Stomach smooth muscle (tissue), 2 donors: ENCODE results near the gene KCNC3.

ENCODE experiments used
- H3K27ac ChIP-seq: one replicate; pipeline ENCODE4 v1.7.0; 2013; ENCODE audit warnings: mild to moderate bottlenecking, low read length, inconsistent platforms
- H3K27me3 ChIP-seq, 2 donors: one replicate each; pipeline ENCODE4 v1.7.0; 2013; ENCODE audit warnings: low read length in 2 of 2; ENCODE audit not compliant: insufficient read depth in 2 of 2, control insufficient read depth in 1 of 2
- H3K36me3 ChIP-seq, 2 donors: one replicate each; pipeline ENCODE4 v1.7.0; 2013; ENCODE audit warnings: low read length in 2 of 2; ENCODE audit not compliant: control insufficient read depth in 2 of 2, insufficient read depth in 2 of 2
- H3K4me1 ChIP-seq: one replicate; pipeline ENCODE4 v1.7.0; 2013; ENCODE audit warnings: low read length; ENCODE audit not compliant: control insufficient read depth, insufficient read depth
- H3K4me3 ChIP-seq, 2 donors: one replicate each; pipeline ENCODE4 v1.7.0; 2013; ENCODE audit warnings: low read length in 2 of 2
- H3K9ac ChIP-seq, 2 donors: one replicate each; pipeline ENCODE4 v1.7.0; 2013; ENCODE audit warnings: low read length in 2 of 2, mild to moderate bottlenecking in 1 of 2
- H3K9me3 ChIP-seq, 2 donors: one replicate each; pipeline ENCODE4 v1.7.0; 2013; ENCODE audit warnings: low read length in 2 of 2; ENCODE audit not compliant: control insufficient read depth in 2 of 2
- donor health status: healthy.
- donor health status: Pancreatic carcinoma.

Gene KCNC3

GRCh38 chr19:50308991-50309390 is 20.2 kb downstream of the KCNC3 start:
- Histone ChIP-seq H3K36me3 (no peaks in the 10 kb centered on the region), H3K9me3 (peaks cover 7 to 11% of the 10 kb centered on the region in 2 donors), H3K4me3 (no peak overlapping the region), H3K27me3 (peaks cover 27 to 30% of the 10 kb centered on the region in 2 donors), H3K9ac (no peak overlapping the region), H3K27ac (no peak overlapping the region), H3K4me1 (no peaks in the 10 kb centered on the region)

- Histone ChIP-seq H3K9me3 (peaks cover 11 to 14% of the 10 kb centered on the region in 2 donors), H3K4me1 (no peaks in the 10 kb centered on the region), H3K27ac (no peak overlapping the region), H3K27me3 (peaks cover 2 to 4% of the 10 kb centered on the region in 2 donors), H3K4me3 (no peak overlapping the region), H3K9ac (no peak overlapping the region), H3K36me3 (no peaks in the 10 kb centered on the region)
Observed at GRCh38 chr19:50303558-50303957, 25.6 kb downstream of the KCNC3 start.

- peaks cover 0 to 2% of the 10 kb centered on the region in 2 donors for H3K27me3 ChIP-seq
- H3K9me3 ChIP-seq: peaks cover under 1 to 8% of the 10 kb centered on the region in 2 donors
- no peaks in the 10 kb centered on the region for H3K4me1 ChIP-seq
- H3K27ac ChIP-seq: no peak overlapping the region
- H3K9ac ChIP-seq: no peak overlapping the region
- no peak overlapping the region for H3K4me3 ChIP-seq
- H3K36me3 ChIP-seq: no peaks in the 10 kb centered on the region
Observed at GRCh38 chr19:50301607-50301971, 27.6 kb downstream of the KCNC3 start.

DNA sequence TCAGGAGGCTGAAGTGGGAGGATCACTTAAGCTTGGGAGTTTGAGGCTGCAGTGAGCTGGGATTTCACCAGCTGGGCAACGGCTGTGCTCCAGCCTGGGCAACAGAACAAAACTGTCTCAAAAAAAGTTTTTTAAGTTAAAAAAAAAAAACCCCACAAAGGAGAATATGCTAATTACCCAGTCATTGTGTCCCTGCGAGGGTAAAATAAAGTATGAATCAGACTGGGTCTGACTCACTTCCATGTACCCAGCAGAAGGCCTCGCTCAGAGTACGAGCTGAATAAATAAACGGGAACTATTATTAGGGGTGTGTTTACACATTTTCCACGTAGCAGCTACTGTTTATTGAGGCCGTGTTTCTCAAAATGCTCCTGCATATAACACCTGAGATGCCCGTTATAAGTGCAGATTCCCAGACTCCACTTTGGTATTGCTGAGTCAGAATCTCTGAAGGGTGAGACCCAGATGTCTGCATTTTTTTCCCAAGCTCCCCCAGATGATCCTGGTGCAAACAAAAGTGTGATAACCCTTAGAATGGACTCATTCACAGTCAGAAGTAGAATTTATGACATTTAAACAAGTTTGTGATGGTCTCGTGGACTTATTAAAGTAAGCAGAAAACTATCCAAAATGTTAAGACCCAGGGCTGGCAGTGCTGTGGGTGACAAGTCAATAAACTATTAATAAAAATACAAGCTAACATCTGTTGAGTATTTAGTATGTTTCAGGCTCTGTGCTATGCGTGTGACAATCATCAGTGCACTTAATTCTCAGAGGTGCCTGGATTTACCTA is 28.2 kb downstream of the KCNC3 start:
- H3K4me3 ChIP-seq: no peak overlapping the region
- H3K36me3 ChIP-seq: no peaks in the 10 kb centered on the region
- no peak overlapping the region for H3K27ac ChIP-seq
- H3K9ac ChIP-seq: no peak overlapping the region
- H3K4me1 ChIP-seq: no peaks in the 10 kb centered on the region
- peaks cover 0 to 2% of the 10 kb centered on the region in 2 donors for H3K27me3 ChIP-seq
- peaks cover 0 to 8% of the 10 kb centered on the region in 2 donors for H3K9me3 ChIP-seq

DNA sequence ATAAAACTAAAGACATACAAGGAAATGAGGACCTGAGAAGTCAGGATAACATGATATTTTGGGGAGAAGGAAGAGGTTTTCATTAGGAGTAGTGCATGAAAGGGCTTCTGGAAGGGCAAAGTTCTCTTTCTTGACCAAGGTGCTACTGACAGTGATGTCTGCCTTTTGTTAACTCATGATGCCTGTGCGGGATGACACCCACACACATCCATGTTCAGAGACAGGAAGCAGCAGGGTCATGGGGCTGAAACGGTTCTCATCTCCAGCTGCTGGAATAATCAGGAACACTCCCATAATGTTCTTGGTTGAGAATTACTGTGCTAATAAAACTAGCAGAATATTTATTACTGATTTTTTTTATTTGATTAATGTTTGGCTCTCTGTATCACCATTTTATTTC is 29.1 kb downstream of the KCNC3 start:
- H3K27ac ChIP-seq: no peak overlapping the region
- H3K27me3 ChIP-seq: peaks cover 0 to 2% of the 10 kb centered on the region in 2 donors
- H3K4me1 ChIP-seq: no peaks in the 10 kb centered on the region
- no peaks in the 10 kb centered on the region for H3K36me3 ChIP-seq
- no peak overlapping the region for H3K4me3 ChIP-seq
- no peak overlapping the region for H3K9ac ChIP-seq
- peaks cover 0 to 8% of the 10 kb centered on the region in 2 donors for H3K9me3 ChIP-seq

GRCh38 chr19:50293263-50294004 is 35.7 kb downstream of the KCNC3 start:
- Histone ChIP-seq H3K27ac (no peak overlapping the region), H3K9ac (no peak overlapping the region), H3K36me3 (no peaks in the 10 kb centered on the region), H3K4me3 (no peak overlapping the region), H3K4me1 (no peaks in the 10 kb centered on the region), H3K27me3 (peaks cover 3 to 5% of the 10 kb centered on the region in 2 donors), H3K9me3 (peaks cover 2% of the 10 kb centered on the region in 2 donors)

DNA sequence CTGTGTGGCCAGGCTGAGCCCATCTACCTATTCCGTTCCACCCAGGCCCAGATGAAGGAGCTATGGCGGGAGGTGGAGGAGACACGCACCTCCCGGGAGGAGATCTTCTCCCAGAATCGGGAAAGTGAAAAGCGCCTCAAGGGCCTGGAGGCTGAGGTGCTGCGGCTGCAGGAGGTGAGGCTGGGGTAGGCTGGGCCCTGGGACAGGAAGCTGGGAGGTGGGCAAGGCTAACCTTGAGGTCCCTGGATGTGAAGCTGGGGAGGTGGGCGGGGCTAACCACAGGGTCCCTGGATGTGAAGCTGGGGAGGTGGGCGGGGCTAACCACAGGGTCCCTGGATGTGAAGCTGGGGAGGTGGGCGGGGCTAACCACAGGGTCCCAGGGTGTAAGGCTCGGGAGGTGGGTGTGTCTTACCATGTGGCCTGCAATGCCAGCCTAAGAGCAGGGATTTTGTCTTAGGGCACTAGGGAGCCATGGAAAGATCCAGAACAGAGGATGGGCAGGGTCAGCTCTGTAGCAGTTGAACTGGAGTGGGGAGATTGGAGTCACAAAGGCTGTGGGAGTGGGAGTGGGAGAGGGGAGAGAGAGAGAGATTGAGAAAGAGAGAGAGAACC is 36.9 kb downstream of the KCNC3 start:
- Histone ChIP-seq H3K27me3 (peaks cover 3 to 7% of the 10 kb centered on the region in 2 donors), H3K9me3 (peaks cover 5 to 13% of the 10 kb centered on the region in 2 donors), H3K4me1 (no peaks in the 10 kb centered on the region), H3K27ac (no peak overlapping the region), H3K36me3 (no peaks in the 10 kb centered on the region), H3K9ac (no peak overlapping the region), H3K4me3 (no peak overlapping the region)

DNA sequence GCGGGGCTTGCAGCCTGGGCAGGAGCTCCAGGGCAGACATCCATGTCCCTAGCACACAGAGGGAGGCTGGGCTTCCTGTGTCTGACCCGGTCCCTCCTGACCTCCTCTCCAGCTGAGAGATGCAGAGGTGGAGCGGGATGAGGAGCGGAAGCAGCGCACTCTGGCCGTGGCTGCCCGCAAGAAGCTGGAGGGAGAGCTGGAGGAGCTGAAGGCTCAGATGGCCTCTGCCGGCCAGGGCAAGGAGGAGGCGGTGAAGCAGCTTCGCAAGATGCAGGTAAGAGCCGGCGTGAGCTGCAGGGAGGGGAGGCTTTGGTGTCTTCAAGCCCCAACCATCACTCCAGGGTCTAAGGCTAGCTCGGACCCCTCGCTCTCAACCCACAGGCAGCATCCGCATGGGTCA is 38.4 kb downstream of the KCNC3 start:
- Histone ChIP-seq H3K4me1 (no peaks in the 10 kb centered on the region), H3K4me3 (no peak overlapping the region), H3K27ac (no peak overlapping the region), H3K9ac (no peak overlapping the region), H3K27me3 (peaks cover 3 to 7% of the 10 kb centered on the region in 2 donors), H3K36me3 (peaks cover 0 to 4% of the 10 kb centered on the region in 2 donors), H3K9me3 (peaks cover 7 to 23% of the 10 kb centered on the region in 2 donors)

DNA sequence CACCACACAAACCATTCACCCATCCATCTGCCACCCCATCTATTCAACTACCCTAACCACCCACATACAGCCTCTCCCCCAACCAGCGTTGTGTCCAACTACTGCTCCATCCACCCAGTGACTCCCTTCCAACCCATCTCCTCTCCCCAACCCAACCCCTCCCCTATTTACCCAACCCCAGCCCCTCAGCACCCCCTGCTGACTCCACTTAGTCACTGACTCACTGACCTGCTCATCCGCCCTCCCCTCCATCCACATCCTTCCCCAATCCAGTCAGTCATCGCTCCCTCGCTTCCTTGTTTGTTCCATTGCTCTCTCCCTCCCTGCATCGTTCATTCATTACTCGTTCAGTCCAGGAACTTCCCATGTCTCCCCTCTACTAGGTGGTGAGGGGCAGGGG is 39.2 kb downstream of the KCNC3 start:
- Histone ChIP-seq H3K9ac (no peak overlapping the region), H3K9me3 (peaks cover 7 to 25% of the 10 kb centered on the region in 2 donors), H3K36me3 (peaks cover 0 to 4% of the 10 kb centered on the region in 2 donors), H3K4me1 (no peaks in the 10 kb centered on the region), H3K27ac (no peak overlapping the region), H3K27me3 (peaks cover 3 to 7% of the 10 kb centered on the region in 2 donors), H3K4me3 (no peak overlapping the region)

- H3K27ac ChIP-seq: no peak overlapping the region
- H3K9ac ChIP-seq: no peak overlapping the region
- H3K4me1 ChIP-seq: no peaks in the 10 kb centered on the region
- peaks cover 7 to 25% of the 10 kb centered on the region in 2 donors for H3K9me3 ChIP-seq
- H3K36me3 ChIP-seq: peaks cover 0 to 4% of the 10 kb centered on the region in 2 donors
- no peak overlapping the region for H3K4me3 ChIP-seq
- peaks cover 3 to 7% of the 10 kb centered on the region in 2 donors for H3K27me3 ChIP-seq
Observed at GRCh38 chr19:50288954-50289353, 40.2 kb downstream of the KCNC3 start.
